K562 (cell line): ENCODE measurements around the gene CCDC183. TPM values are rescaled to one million over a fixed set of nuclear protein-coding genes. Genes with fewer than 3 reads are reported as not detected.
A peak's percentile ranks its signal among the peaks of the same experiment; 100 is the strongest.

Source experiments
- ATAC-seq: fragments of 200-7000 bp; cut with Tn5 transposase; 3 replicates; pipeline ENCODE4 v1.9.1; 2020; ENCODE audit warnings: moderate library complexity
- BruUV-seq: library from RNA; stranded (reverse); fragments of 400-500 nt; replicated peaks from 2 replicates; lab custom pipeline; 2021; lab: Mats Ljungman, UMichigan
- CTCF ChIA-PET: fragments of 300-600 bp; formaldehyde crosslinking; extraction: SDS; loops from one replicate; lab custom pipeline; 2021; ENCODE audit warnings: low intra/inter-chr PET ratio; lab: Yijun Ruan, JAX
- POLR2A ChIA-PET: fragments of 300-600, 350-650 bp; sonication (Branson Sonifier 250); formaldehyde crosslinking; extraction: SDS; loops from one replicate; lab custom pipeline; 2021; ENCODE audit warnings: antibody characterized with exemption, inconsistent platforms; lab: Yijun Ruan, JAX
- DNase-seq, 4 experiments: peaks; one replicate each; pipeline versions ENCODE4 v3.0.0 to v3.0.0-alpha.2; 2011 to 2018; ENCODE audit warnings: low spot score in 3 of 4, mixed read lengths in 3 of 4; ENCODE audit errors: extremely low read depth in 1 of 4
- FAIRE-seq: peaks from 2 replicates; lab custom pipeline; 2011; peaks lifted over from hg19 to GRCh38; lab: Jason Lieb, UNC
- H2AFZ ChIP-seq: 2 replicates; pipeline ENCODE4 v1.6.0; 2011; ENCODE audit warnings: low read depth, low read length, control low read depth, inconsistent platforms
- H3K27ac ChIP-seq: fragments of 200-600 bp; 3 replicates; pipeline ENCODE4 v1.8.0; 2011; ENCODE audit warnings: low read depth, mild to moderate bottlenecking, control low read depth, inconsistent platforms, low read length, moderate library complexity, mixed read lengths; ENCODE audit errors: extremely low read depth
- H3K27me3 ChIP-seq, 2 experiments: fragments of 300-600 bp in 1 of 2; 2 replicates in 1 of 2; 3 replicates in 1 of 2; pipeline versions ENCODE4 v1.6.0 to v1.8.0; 2011; ENCODE audit warnings: inconsistent platforms in 2 of 2, low read length in 2 of 2, mild to moderate bottlenecking in 1 of 2, mixed read lengths in 1 of 2, moderate library complexity in 1 of 2; ENCODE audit not compliant: control insufficient read depth in 2 of 2, insufficient read depth in 2 of 2
- H3K36me3 ChIP-seq: fragments of 300-600 bp; 3 replicates; pipeline ENCODE4 v1.8.0; 2011; ENCODE audit warnings: mild to moderate bottlenecking, low read length, inconsistent platforms; ENCODE audit not compliant: control insufficient read depth, insufficient read depth
- H3K4me1 ChIP-seq, 2 experiments: fragments of 200-600 bp in 1 of 2; replicated peaks in 1 of 2; 2 replicates in 1 of 2; 3 replicates in 1 of 2; pipeline versions ENCODE4 v1.5.1 to v1.8.0; 2011; ENCODE audit warnings: inconsistent platforms in 2 of 2, low read length in 2 of 2, mild to moderate bottlenecking in 1 of 2, mixed read lengths in 1 of 2, moderate library complexity in 1 of 2; ENCODE audit not compliant: control insufficient read depth in 2 of 2, insufficient read depth in 2 of 2
- H3K4me2 ChIP-seq: 2 replicates; pipeline ENCODE4 v1.6.1; 2011; ENCODE audit warnings: low read length, control low read depth, inconsistent platforms, mixed read lengths; ENCODE audit not compliant: insufficient read depth
- H3K4me3 ChIP-seq: fragments of 200-600 bp; sonication (generic), shearing (Covaris generic); 2 replicates; pipeline ENCODE4 v1.5.1; 2016; ENCODE audit warnings: control low read depth, inconsistent platforms
- H3K79me2 ChIP-seq: fragments of 200-600 bp; 3 replicates; pipeline ENCODE4 v1.8.0; 2011; ENCODE audit warnings: low read length, inconsistent platforms; ENCODE audit not compliant: control insufficient read depth, insufficient read depth
- H3K9ac ChIP-seq, 2 experiments: 2 replicates each; pipeline versions ENCODE4 v1.6.0 to v1.6.1; 2011; ENCODE audit warnings: low read depth in 2 of 2, low read length in 2 of 2, control low read depth in 1 of 2, inconsistent platforms in 1 of 2, mild to moderate bottlenecking in 1 of 2, mixed read lengths in 1 of 2; ENCODE audit not compliant: insufficient read depth in 1 of 2
- H3K9me1 ChIP-seq: one replicate; pipeline ENCODE4 v1.6.0; 2011; ENCODE audit warnings: inconsistent platforms, mild to moderate bottlenecking, low read length, moderate library complexity; ENCODE audit not compliant: control insufficient read depth, insufficient read depth
- H3K9me3 ChIP-seq: replicated peaks from 2 replicates; pipeline ENCODE4 v1.5.1; 2011; ENCODE audit warnings: low read depth, low read length, inconsistent platforms; ENCODE audit not compliant: control insufficient read depth, insufficient read depth
- H4K20me1 ChIP-seq: replicated peaks from 2 replicates; pipeline ENCODE4 v1.6.1; 2011; ENCODE audit warnings: low read length, inconsistent platforms, mixed read lengths; ENCODE audit not compliant: control insufficient read depth, insufficient read depth
- CTCF ChIP-seq, 3 experiments: IDR thresholded peaks in 2 of 3; conservative IDR thresholded peaks in 1 of 3; 2 replicates each; pipeline ENCODE4 v1.5.1; 2011 to 2012; ENCODE audit warnings: low read length in 3 of 3, mild to moderate bottlenecking in 3 of 3, control low read depth in 2 of 3, improper control_type of control experiment in 1 of 3, inconsistent platforms in 1 of 3, low read depth in 1 of 3, mixed read lengths in 1 of 3, moderate library complexity in 1 of 3; ENCODE audit not compliant: insufficient read depth in 2 of 3
- POLR2G ChIP-seq: fragments of 200-400 bp; formaldehyde crosslinking; IDR thresholded peaks from 2 replicates; pipeline ENCODE4 v1.6.1; 2017; ENCODE audit warnings: low read depth, mild to moderate bottlenecking, antibody characterized with exemption, low read length, moderate library complexity
- RBM22 ChIP-seq: fragments of 200-400 bp; formaldehyde crosslinking; IDR thresholded peaks from 2 replicates; pipeline ENCODE4 v1.6.1; 2018; ENCODE audit warnings: low read length, low read depth; ENCODE audit not compliant: poor library complexity, severe bottlenecking
- SIRT6 ChIP-seq: IDR thresholded peaks from one replicate; pipeline ENCODE4 v1.6.1; 2012; ENCODE audit warnings: low read depth, mild to moderate bottlenecking, control low read depth, inconsistent platforms, low read length, moderate library complexity
- SP2 ChIP-seq: IDR thresholded peaks from 2 replicates; pipeline ENCODE4 v1.6.1; 2011; ENCODE audit warnings: mild to moderate bottlenecking, low read depth, low read length, moderate library complexity; ENCODE audit not compliant: poor library complexity, severe bottlenecking; ENCODE audit errors: extremely low read depth
- WGBS: fragments of 100-300 bp; shearing (Covaris generic); methylation state at CpG from one replicate; pipeline ENCODE4 v1.1.6; 2016; ENCODE audit warnings: low coverage, mixed read lengths; ENCODE audit not compliant: insufficient coverage; ENCODE audit errors: missing lambda C conversion rate; 5-methylcytosine and 5-hydroxymethylcytosine counted together
- in situ Hi-C: fragments of 300-500 bp; cut with MboI; formaldehyde crosslinking; loops from 4 replicates; pipeline ENCODE4 v1.15.0; 2018; ENCODE audit warnings: inconsistent platforms, mixed read lengths
- intact Hi-C: fragments of 100-400 bp; cut with micrococcal nuclease; formaldehyde crosslinking; loops from 2 replicates; pipeline ENCODE4 v1.14.2; 2022
- polyA plus RNA-seq, 8 experiments: library from polyadenylated mRNA; depleted of rRNA in 4 of 8; stranded (reverse) in 5 of 8; unstranded in 3 of 8; fragments of >200 nt; fragmentation: Nextera tagmentation in 2 of 8; fragmentation: Illumina TruSeq in 1 of 8; extraction: Ambion mirVana in 2 of 8; extraction: Trizol in 1 of 8; gene quantifications; 2 replicates each; pipeline versions ENCODE4 v1.2.1 to v1.2.3, GENCODE V29; 2011 to 2014; ENCODE audit warnings: inconsistent platforms in 1 of 8, missing spikeins in 1 of 8
- total RNA-seq, 7 experiments: library from RNA; depleted of rRNA in 6 of 7; stranded (reverse); fragments of >200 nt in 6 of 7; fragmentation: Illumina TruSeq in 2 of 7; extraction: Trizol in 2 of 7; gene quantifications; 2 replicates each; pipeline versions ENCODE4 v1.2.1 to v1.2.3, GENCODE V29; 2011 to 2021; ENCODE audit warnings: low replicate concordance in 1 of 7
- TF ChIP-seq, protein P1 (sequence below), 2 experiments: fragments of 450-650 bp in 1 of 2; IDR thresholded peaks; 2 replicates each; pipeline ENCODE4 v1.6.1; 2011 to 2017; ENCODE audit warnings: low read depth in 2 of 2, antibody characterized with exemption in 1 of 2, borderline replicate concordance in 1 of 2, low read length in 1 of 2, mild to moderate bottlenecking in 1 of 2, mixed read lengths in 1 of 2; ENCODE audit not compliant: control insufficient read depth in 1 of 2

Gene CCDC183
- total and polyA plus RNA-seq, 9 of the 15 experiments (the other 6 are each of a cell fraction or from before 2014, with no cell fraction given) = 0.21 to 0.60 (median 0.29) TPM; not detected in 4

DNA sequence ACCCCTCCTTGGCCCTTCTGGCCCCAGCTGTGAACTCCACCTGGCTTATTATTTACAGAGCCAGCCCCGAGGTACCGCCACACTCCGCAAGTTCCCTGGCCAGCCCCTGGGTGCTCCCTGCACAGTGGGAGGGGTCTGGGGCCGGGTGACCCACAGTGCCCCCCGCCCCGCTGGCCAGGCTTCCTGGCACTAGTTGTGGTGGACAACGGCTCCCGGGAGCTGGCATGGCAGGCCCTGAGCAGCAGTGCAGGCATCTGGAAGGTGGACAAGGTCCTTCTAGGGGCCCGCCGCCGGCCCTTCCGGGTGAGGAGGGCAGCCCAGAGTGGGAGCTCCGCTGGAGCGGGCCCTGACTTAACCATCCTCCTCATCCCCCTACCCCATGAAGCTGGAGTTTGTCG, 59.9 kb downstream of the CCDC183 start:
- ATAC-seq (no peak), FAIRE-seq (no peak), DNase-seq (no peak)
- Histone ChIP-seq H3K27ac (no peak overlapping the region), H3K4me1 (peaks cover 0 to 89% of the 10 kb centered on the region in 2 experiments; a peak in 2 of 5 replicates), H3K79me2 (peaks cover under 1% of the 10 kb centered on the region; the same call in 1 of the 3 replicates), H3K4me3 (no peak overlapping the region), H3K9ac (peak overlapping the region in 1 of 2 experiments; percentile 64; a peak in 2 of 4 replicates), H3K27me3 (no peaks in the 10 kb centered on the region), H3K4me2 (no peak overlapping the region), H4K20me1 (peaks cover 10% of the 10 kb centered on the region; the same call in 1 of the 2 replicates), H3K36me3 (peaks cover 34% of the 10 kb centered on the region; the same call in 1 of the 3 replicates), H2AFZ (no peak overlapping the region), H3K9me3 (no peaks in the 10 kb centered on the region), H3K9me1 (no peaks in the 10 kb centered on the region)
- TF ChIP-seq POLR2G (0 out of 2 replicates have a peak, but pooled peaks have one; percentile 8), SP2 (no peak)
- ChIA-PET CTCF (no interaction called here), POLR2A (interaction anchor here (1.0 to 1.7 kb wide), 4 partner anchors 10 to 32 kb away, joined by 3 to 4 read pairs (median 3); partner anchors contain the start of genes AJM1 and EDF1)
- WGBS = 67% methylated on average over 11 of the region's 15 CpGs
- BruUV-seq = no TSS peak
- in situ Hi-C loops = no loop called here
- intact Hi-C loops = no loop called here

DNA sequence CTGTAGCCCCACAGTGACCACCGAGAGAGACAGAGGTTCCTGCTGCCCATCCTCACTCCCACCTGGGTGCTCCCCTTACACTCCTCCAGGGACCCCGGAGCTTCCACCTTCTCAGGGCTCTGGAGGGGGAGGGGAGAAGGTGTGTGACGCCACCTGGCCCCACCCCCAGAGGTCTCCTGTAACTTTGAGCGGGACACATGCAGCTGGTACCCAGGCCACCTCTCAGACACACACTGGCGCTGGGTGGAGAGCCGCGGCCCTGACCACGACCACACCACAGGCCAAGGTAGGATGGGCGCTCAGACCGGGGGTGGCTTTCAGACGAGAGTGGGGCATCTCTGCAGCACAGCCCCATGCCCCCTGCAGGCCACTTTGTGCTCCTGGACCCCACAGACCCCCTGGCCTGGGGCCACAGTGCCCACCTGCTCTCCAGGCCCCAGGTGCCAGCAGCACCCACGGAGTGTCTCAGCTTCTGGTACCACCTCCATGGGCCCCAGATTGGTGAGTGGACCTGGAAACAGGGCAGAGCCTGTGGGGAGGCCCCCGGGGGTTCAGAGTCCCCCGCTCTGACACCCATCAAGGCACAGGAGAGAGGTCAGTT, 60.5 kb downstream of the CCDC183 start:
- ATAC-seq = no peak
- BruUV-seq = no TSS peak
- ChIA-PET CTCF (no interaction called here), POLR2A (interaction anchor here (0.5 to 1.7 kb wide), 8 partner anchors 9 to 528 kb away, joined by 3 to 4 read pairs (median 3); partner anchors contain the start of genes AJM1 and EDF1)
- Histone ChIP-seq H3K9ac (peak overlapping the region in 1 of 2 experiments; percentile 64; a peak in 2 of 4 replicates), H3K79me2 (no peaks in the 10 kb centered on the region), H3K27me3 (no peaks in the 10 kb centered on the region), H3K4me3 (no peak overlapping the region), H3K4me2 (no peak overlapping the region), H3K27ac (no peak overlapping the region), H2AFZ (no peak overlapping the region), H3K36me3 (peaks cover 34% of the 10 kb centered on the region; the same call in 1 of the 3 replicates), H3K9me1 (no peaks in the 10 kb centered on the region), H3K4me1 (peaks cover 0 to 89% of the 10 kb centered on the region in 2 experiments; a peak in 2 of 5 replicates), H3K9me3 (no peaks in the 10 kb centered on the region), H4K20me1 (peaks cover 10% of the 10 kb centered on the region; the same call in 1 of the 2 replicates)
- no peak for FAIRE-seq
- in situ Hi-C loops = no loop called here
- no peak for DNase-seq
- intact Hi-C loops = no loop called here
- 84% methylated on average over 8 of the region's 14 CpGs for whole genome bisulfite sequencing
- TF ChIP-seq, protein P1, sequence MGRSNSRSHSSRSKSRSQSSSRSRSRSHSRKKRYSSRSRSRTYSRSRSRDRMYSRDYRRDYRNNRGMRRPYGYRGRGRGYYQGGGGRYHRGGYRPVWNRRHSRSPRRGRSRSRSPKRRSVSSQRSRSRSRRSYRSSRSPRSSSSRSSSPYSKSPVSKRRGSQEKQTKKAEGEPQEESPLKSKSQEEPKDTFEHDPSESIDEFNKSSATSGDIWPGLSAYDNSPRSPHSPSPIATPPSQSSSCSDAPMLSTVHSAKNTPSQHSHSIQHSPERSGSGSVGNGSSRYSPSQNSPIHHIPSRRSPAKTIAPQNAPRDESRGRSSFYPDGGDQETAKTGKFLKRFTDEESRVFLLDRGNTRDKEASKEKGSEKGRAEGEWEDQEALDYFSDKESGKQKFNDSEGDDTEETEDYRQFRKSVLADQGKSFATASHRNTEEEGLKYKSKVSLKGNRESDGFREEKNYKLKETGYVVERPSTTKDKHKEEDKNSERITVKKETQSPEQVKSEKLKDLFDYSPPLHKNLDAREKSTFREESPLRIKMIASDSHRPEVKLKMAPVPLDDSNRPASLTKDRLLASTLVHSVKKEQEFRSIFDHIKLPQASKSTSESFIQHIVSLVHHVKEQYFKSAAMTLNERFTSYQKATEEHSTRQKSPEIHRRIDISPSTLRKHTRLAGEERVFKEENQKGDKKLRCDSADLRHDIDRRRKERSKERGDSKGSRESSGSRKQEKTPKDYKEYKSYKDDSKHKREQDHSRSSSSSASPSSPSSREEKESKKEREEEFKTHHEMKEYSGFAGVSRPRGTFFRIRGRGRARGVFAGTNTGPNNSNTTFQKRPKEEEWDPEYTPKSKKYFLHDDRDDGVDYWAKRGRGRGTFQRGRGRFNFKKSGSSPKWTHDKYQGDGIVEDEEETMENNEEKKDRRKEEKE (IDR thresholded peaks at IDR 0.05; ENCODE audit: borderline replicate concordance in 1 of 2, control insufficient read depth in 1 of 2, low read depth in 2 of 2, low read length in 1 of 2) = no peak
- TF ChIP-seq SIRT6 (no peak), CTCF (IDR thresholded peaks at IDR 0.05 in 2 of 3, conservative IDR thresholded peaks at IDR 0.05 in 1 of 3; ENCODE audit: insufficient read depth in 2 of 3, low read depth in 1 of 3, low read length in 3 of 3) (0 out of 6 replicates have a peak, but pooled peaks of 1 of the 3 experiments have one; percentile 9), RBM22 (peak; percentile 60)
